HEK293T (cell line): ENCODE measurements around the gene CHL1.

Experiments
- ARNT ChIP-seq: fragments of 450-650 bp; IDR thresholded peaks from 2 replicates; pipeline ENCODE4 v1.6.1; 2017; ENCODE audit warnings: mild to moderate bottlenecking
- BHLHE40 ChIP-seq: fragments of 450-650 bp; IDR thresholded peaks from 2 replicates; pipeline ENCODE4 v1.6.1; 2016; ENCODE audit warnings: mild to moderate bottlenecking, moderate library complexity, borderline replicate concordance
- CTBP1 ChIP-seq: fragments of 450-650 bp; IDR thresholded peaks from 2 replicates; pipeline ENCODE4 v1.6.1; 2016; ENCODE audit warnings: borderline replicate concordance
- ELF4 ChIP-seq: fragments of 450-650 bp; IDR thresholded peaks from 2 replicates; pipeline ENCODE4 v1.6.1; 2017; ENCODE audit warnings: antibody characterized with exemption
- FOXA1 ChIP-seq: fragments of 450-650 bp; IDR thresholded peaks from 2 replicates; pipeline ENCODE4 v1.6.1; 2016; ENCODE audit warnings: mild to moderate bottlenecking
- FOXK2 ChIP-seq: fragments of 450-650 bp; IDR thresholded peaks from 2 replicates; pipeline ENCODE4 v1.6.1; 2016; ENCODE audit warnings: mild to moderate bottlenecking
- FOXM1 ChIP-seq: fragments of 450-650 bp; IDR thresholded peaks from 2 replicates; pipeline ENCODE4 v1.6.1; 2017; ENCODE audit warnings: mild to moderate bottlenecking, borderline replicate concordance
- SUZ12 ChIP-seq: fragments of 450-650 bp; IDR thresholded peaks from 2 replicates; pipeline ENCODE4 v1.6.1; 2016; ENCODE audit warnings: mild to moderate bottlenecking
- ZNF384 ChIP-seq: fragments of 450-650 bp; IDR thresholded peaks from 2 replicates; pipeline ENCODE4 v1.6.1; 2016

DNA sequence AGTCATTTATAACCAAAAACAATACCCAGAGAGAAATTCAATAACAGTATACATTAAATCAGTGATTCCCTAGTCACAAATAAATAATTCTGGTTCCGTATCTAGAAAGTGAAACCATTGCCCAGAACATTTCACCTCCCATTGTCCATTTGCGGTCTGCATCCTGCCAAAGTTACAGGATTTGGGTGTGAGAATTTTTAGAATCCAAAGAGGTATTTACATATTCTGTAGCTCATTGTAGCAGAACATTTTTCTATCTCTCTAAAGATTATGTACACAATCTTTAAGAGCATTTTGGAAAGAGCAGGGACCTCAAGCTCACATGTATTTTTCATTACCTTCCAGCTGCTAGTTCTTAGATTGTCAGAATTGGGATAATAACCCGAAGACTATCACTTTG lies 261.6 kb downstream of the CHL1 start:
- TF ChIP-seq ELF4 (no peak), FOXK2 (no peak), BHLHE40 (no peak), FOXM1 (no peak), ARNT (no peak), ZNF384 (no peak), FOXA1 (no peak), SUZ12 (no peak), CTBP1 (no peak)
